A673 (cell line): Measurements from ENCODE around the gene ZCCHC10.
"Not testable (repeated sequence)": the region's sequence is repeated elsewhere in the genome, so short reads cannot be mapped to it uniquely, and the experiment has no call there.

Experiments
- CTCF ChIP-seq: fragments of 300-800, 200-600 bp; sonication (generic); conservative IDR thresholded peaks from 2 replicates; pipeline ENCODE4 v1.5.1; 2017; ENCODE audit warnings: low read depth, mild to moderate bottlenecking, antibody characterized with exemption, low read length, moderate library complexity, mixed read lengths
- EZH2 ChIP-seq: fragments of 200-600 bp; sonication (generic); IDR thresholded peaks from 2 replicates; pipeline ENCODE4 v1.6.1; 2017; ENCODE audit warnings: borderline replicate concordance, low read depth, mild to moderate bottlenecking, mixed read lengths, antibody characterized with exemption, low read length; ENCODE audit not compliant: poor library complexity, severe bottlenecking

GRCh38 chr5:133046560-133046959 is 20.2 kb upstream of the ZCCHC10 start:
- TF ChIP-seq CTCF, EZH2: not testable (repeated sequence)
